ENCODE measurements around the gene FGF21.

The FGF21 gene

GRCh38 chr19:48735031-48735615 lies 20.2 kb upstream of the FGF21 start:
- no peaks in the 10 kb centered on the region for H3K36me3 ChIP-seq (ENCODE audit: control insufficient read depth in 1 of 2, insufficient read depth in 2 of 2, low read length in 2 of 2)
- peak overlapping the region; percentile 88 for H3K4me2 ChIP-seq (ENCODE audit: low read length)
- peak overlapping the region; percentile 34 for H2BK120ac ChIP-seq (ENCODE audit: insufficient read depth, low read length, poor library complexity)
- no peak overlapping the region for H3K23ac ChIP-seq (ENCODE audit: low read length)
- no peak overlapping the region for H2BK12ac ChIP-seq (ENCODE audit: low read length)
- H4K8ac ChIP-seq (ENCODE audit: low read depth, low read length), result peak overlapping the region; percentile 79
- H3K4ac ChIP-seq (ENCODE audit: low read depth, low read length), result no peak overlapping the region
- H2AFZ ChIP-seq (ENCODE audit: insufficient read depth, low read length, poor library complexity), result peak overlapping the region; percentile 30
- peak overlapping the region; percentile 82 for H4K12ac ChIP-seq (ENCODE audit: low read depth, low read length)
- H3K79me1 ChIP-seq (ENCODE audit: low read length), result peaks cover 8% of the 10 kb centered on the region
- peaks cover 2% of the 10 kb centered on the region for H3K9me3 ChIP-seq (ENCODE audit: insufficient read depth, low read depth, low read length)
- H3K14ac ChIP-seq (ENCODE audit: low read length), result peak overlapping the region; percentile 51
- H3K9ac ChIP-seq (ENCODE audit: low read length), result no peak overlapping the region
- peak overlapping the region; percentile 59 for H3K4me3 ChIP-seq (ENCODE audit: low read depth, low read length)
- no peak overlapping the region for H2AK5ac ChIP-seq (ENCODE audit: low read length)
- H2BK5ac ChIP-seq (ENCODE audit: low read depth, low read length, poor library complexity), result no peak overlapping the region
- H3K18ac ChIP-seq (ENCODE audit: low read length), result peak overlapping the region; percentile 23
- peak; percentile 64 to 73 for DNase-seq
- H3K27ac ChIP-seq (ENCODE audit: low read depth, low read length), result no peak overlapping the region
- no CpG with 5 or more reads among the region's 38 CpGs for WGBS (ENCODE audit: extremely low coverage, insufficient coverage, insufficient read length)
- H3K79me2 ChIP-seq (ENCODE audit: control insufficient read depth, insufficient read depth, low read length, poor library complexity), result no peaks in the 10 kb centered on the region
- peaks cover 9 to 10% of the 10 kb centered on the region in 2 experiments for H3K4me1 ChIP-seq (ENCODE audit: control insufficient read depth in 1 of 2, insufficient read depth in 2 of 2, low read length in 2 of 2)
- H3K27me3 ChIP-seq (ENCODE audit: insufficient read depth, low read length), result peaks cover 10% of the 10 kb centered on the region
- H4K91ac ChIP-seq (ENCODE audit: low read depth, low read length), result peak overlapping the region; percentile 4

GRCh38 chr19:48737360-48737998 lies 17.8 kb upstream of the FGF21 start:
- WGBS (ENCODE audit: extremely low coverage, insufficient coverage, insufficient read length), result no CpG with 5 or more reads among the region's 22 CpGs
- H3K23ac ChIP-seq (ENCODE audit: low read length), result no peak overlapping the region
- H3K79me2 ChIP-seq (ENCODE audit: control insufficient read depth, insufficient read depth, low read length, poor library complexity), result no peaks in the 10 kb centered on the region
- H3K27me3 ChIP-seq (ENCODE audit: insufficient read depth, low read length), result peaks cover 16% of the 10 kb centered on the region
- H4K8ac ChIP-seq (ENCODE audit: low read depth, low read length), result no peak overlapping the region
- no peak overlapping the region for H4K12ac ChIP-seq (ENCODE audit: low read depth, low read length)
- H3K4me1 ChIP-seq (ENCODE audit: control insufficient read depth in 1 of 2, insufficient read depth in 2 of 2, low read length in 2 of 2), result peaks cover 9 to 10% of the 10 kb centered on the region in 2 experiments
- no peak overlapping the region for H2BK5ac ChIP-seq (ENCODE audit: low read depth, low read length, poor library complexity)
- H2BK12ac ChIP-seq (ENCODE audit: low read length), result no peak overlapping the region
- H3K14ac ChIP-seq (ENCODE audit: low read length), result no peak overlapping the region
- no peak overlapping the region for H2AFZ ChIP-seq (ENCODE audit: insufficient read depth, low read length, poor library complexity)
- H3K9ac ChIP-seq (ENCODE audit: low read length), result no peak overlapping the region
- H3K4me3 ChIP-seq (ENCODE audit: low read depth, low read length), result no peak overlapping the region
- no peak overlapping the region for H3K27ac ChIP-seq (ENCODE audit: low read depth, low read length)
- H3K9me3 ChIP-seq (ENCODE audit: insufficient read depth, low read depth, low read length), result peaks cover 4% of the 10 kb centered on the region
- H3K36me3 ChIP-seq (ENCODE audit: control insufficient read depth in 1 of 2, insufficient read depth in 2 of 2, low read length in 2 of 2), result no peaks in the 10 kb centered on the region
- H2AK5ac ChIP-seq (ENCODE audit: low read length), result no peak overlapping the region
- H4K91ac ChIP-seq (ENCODE audit: low read depth, low read length), result no peak overlapping the region
- no peak overlapping the region for H3K4ac ChIP-seq (ENCODE audit: low read depth, low read length)
- no peak overlapping the region for H2BK120ac ChIP-seq (ENCODE audit: insufficient read depth, low read length, poor library complexity)
- H3K79me1 ChIP-seq (ENCODE audit: low read length), result peaks cover 8% of the 10 kb centered on the region
- H3K4me2 ChIP-seq (ENCODE audit: low read length), result no peak overlapping the region
- H3K18ac ChIP-seq (ENCODE audit: low read length), result no peak overlapping the region
- DNase-seq, result no peak

GRCh38 chr19:48738557-48739403 lies 16.5 kb upstream of the FGF21 start:
- Histone ChIP-seq H3K9ac (ENCODE audit: low read length) (peak overlapping the region; percentile 68), H2BK12ac (ENCODE audit: low read length) (peak overlapping the region; percentile 17), H3K27me3 (ENCODE audit: insufficient read depth, low read length) (peaks cover 16% of the 10 kb centered on the region), H3K36me3 (ENCODE audit: control insufficient read depth in 1 of 2, insufficient read depth in 2 of 2, low read length in 2 of 2) (no peaks in the 10 kb centered on the region), H4K8ac (ENCODE audit: low read depth, low read length) (peak overlapping the region; percentile 92), H3K4ac (ENCODE audit: low read depth, low read length) (no peak overlapping the region), H3K4me3 (ENCODE audit: low read depth, low read length) (peak overlapping the region; percentile 5), H3K14ac (ENCODE audit: low read length) (peak overlapping the region; percentile 60), H3K4me1 (ENCODE audit: control insufficient read depth in 1 of 2, insufficient read depth in 2 of 2, low read length in 2 of 2) (peaks cover 9 to 10% of the 10 kb centered on the region in 2 experiments), H2AK5ac (ENCODE audit: low read length) (no peak overlapping the region), H3K23ac (ENCODE audit: low read length) (no peak overlapping the region), H4K12ac (ENCODE audit: low read depth, low read length) (peak overlapping the region; percentile 76), H2BK120ac (ENCODE audit: insufficient read depth, low read length, poor library complexity) (peak overlapping the region; percentile 46), H3K79me1 (ENCODE audit: low read length) (peaks cover 8% of the 10 kb centered on the region), H3K4me2 (ENCODE audit: low read length) (peak overlapping the region; percentile 72), H3K79me2 (ENCODE audit: control insufficient read depth, insufficient read depth, low read length, poor library complexity) (no peaks in the 10 kb centered on the region), H4K91ac (ENCODE audit: low read depth, low read length) (peak overlapping the region; percentile 61), H3K9me3 (ENCODE audit: insufficient read depth, low read depth, low read length) (peaks cover 4% of the 10 kb centered on the region), H3K18ac (ENCODE audit: low read length) (peak overlapping the region; percentile 61), H2BK5ac (ENCODE audit: low read depth, low read length, poor library complexity) (no peak overlapping the region), H2AFZ (ENCODE audit: insufficient read depth, low read length, poor library complexity) (peak overlapping the region; percentile 57), H3K27ac (ENCODE audit: low read depth, low read length) (no peak overlapping the region)
- peak; percentile 85 to 93 for DNase-seq
- WGBS (ENCODE audit: extremely low coverage, insufficient coverage, insufficient read length), result no CpG with 5 or more reads among the region's 96 CpGs

GRCh38 chr19:48739404-48740163 lies 15.7 kb upstream of the FGF21 start:
- peaks cover 9 to 10% of the 10 kb centered on the region in 2 experiments for H3K4me1 ChIP-seq (ENCODE audit: control insufficient read depth in 1 of 2, insufficient read depth in 2 of 2, low read length in 2 of 2)
- no CpG with 5 or more reads among the region's 51 CpGs for WGBS (ENCODE audit: extremely low coverage, insufficient coverage, insufficient read length)
- H3K27me3 ChIP-seq (ENCODE audit: insufficient read depth, low read length), result peaks cover 16% of the 10 kb centered on the region

More at GRCh38 chr19:48739404-48740163, 15.7 kb upstream of the FGF21 start:
- Histone ChIP-seq H3K18ac (ENCODE audit: low read length) (no peak overlapping the region), H2AK5ac (ENCODE audit: low read length) (no peak overlapping the region), H3K9ac (ENCODE audit: low read length) (no peak overlapping the region), H3K79me1 (ENCODE audit: low read length) (peaks cover 8% of the 10 kb centered on the region), H3K14ac (ENCODE audit: low read length) (no peak overlapping the region), H3K4me2 (ENCODE audit: low read length) (peak overlapping the region; percentile 72), H3K4me3 (ENCODE audit: low read depth, low read length) (peak overlapping the region; percentile 33), H3K79me2 (ENCODE audit: control insufficient read depth, insufficient read depth, low read length, poor library complexity) (no peaks in the 10 kb centered on the region), H4K8ac (ENCODE audit: low read depth, low read length) (no peak overlapping the region), H2BK12ac (ENCODE audit: low read length) (no peak overlapping the region), H3K4ac (ENCODE audit: low read depth, low read length) (no peak overlapping the region), H2BK5ac (ENCODE audit: low read depth, low read length, poor library complexity) (no peak overlapping the region), H3K23ac (ENCODE audit: low read length) (no peak overlapping the region), H2BK120ac (ENCODE audit: insufficient read depth, low read length, poor library complexity) (no peak overlapping the region), H3K9me3 (ENCODE audit: insufficient read depth, low read depth, low read length) (peaks cover 4% of the 10 kb centered on the region), H2AFZ (ENCODE audit: insufficient read depth, low read length, poor library complexity) (peak overlapping the region; percentile 52), H3K27ac (ENCODE audit: low read depth, low read length) (no peak overlapping the region), H4K12ac (ENCODE audit: low read depth, low read length) (no peak overlapping the region), H3K36me3 (ENCODE audit: control insufficient read depth in 1 of 2, insufficient read depth in 2 of 2, low read length in 2 of 2) (no peaks in the 10 kb centered on the region), H4K91ac (ENCODE audit: low read depth, low read length) (peak overlapping the region; percentile 4)
- DNase-seq, result no peak

Data from trophoblast cell (in vitro differentiated cells and primary cell).